Heart left ventricle (tissue), 13 donors: ENCODE results near the gene RNF144B.

ENCODE experiments used
- POLR2A ChIP-seq, 2 donors: fragments of 450-650 bp; IDR thresholded peaks; one replicate each; pipeline ENCODE4 v1.6.1; 2017; ENCODE audit warnings: antibody characterized with exemption in 2 of 2, mild to moderate bottlenecking in 2 of 2, moderate library complexity in 2 of 2
- TF ChIP-seq, protein P1 (sequence below), 12 donors: fragments of 200-600 bp; sonication (generic) in 4 of 12; IDR thresholded peaks; one replicate each; pipeline versions ENCODE4 v1.5.0 to v1.8.0; 2018 to 2022; ENCODE audit warnings: antibody characterized with exemption in 12 of 12, mild to moderate bottlenecking in 5 of 12
- donor health status: ischemic (EF 13 %, LVEDD 7.1; RV severe dilation, severe dysfunction).
- donor health status: DM: no; HTN: yes; CAD: no.
- donor health status: DM: no; HTN: no; CAD: no.
- donor health status: ischemic (EF 25% LVEDD 6.9; RV normal size, moderate dysfunction).
- donor health status: ischemic (EF 25% LVEDD 5.7; RV mildly dilated, moderate dysfunction).
- donor health status: ischemic (EF 35%, LVEDD 5.7; RV mildly dilated, moderate dysfunction).
- donor health status: nonischemic (EF 11% LVEDD 7.7; RV severe dilation, severe dysfunction).
- donor health status: DM: yes; HTN: yes; CAD: no.
- donor health status: PGD.
- donor health status: ischemic (EF 29% LVEDD 5.4; RV normal size, mild dysfunction).
- donor health status: nonischemic (EF 23%, LVEDD 6.1; RV moderate dilation, normal function).

GRCh38 chr6:18352001-18352400 is 35.1 kb upstream of the RNF144B start:
- TF ChIP-seq, protein P1, sequence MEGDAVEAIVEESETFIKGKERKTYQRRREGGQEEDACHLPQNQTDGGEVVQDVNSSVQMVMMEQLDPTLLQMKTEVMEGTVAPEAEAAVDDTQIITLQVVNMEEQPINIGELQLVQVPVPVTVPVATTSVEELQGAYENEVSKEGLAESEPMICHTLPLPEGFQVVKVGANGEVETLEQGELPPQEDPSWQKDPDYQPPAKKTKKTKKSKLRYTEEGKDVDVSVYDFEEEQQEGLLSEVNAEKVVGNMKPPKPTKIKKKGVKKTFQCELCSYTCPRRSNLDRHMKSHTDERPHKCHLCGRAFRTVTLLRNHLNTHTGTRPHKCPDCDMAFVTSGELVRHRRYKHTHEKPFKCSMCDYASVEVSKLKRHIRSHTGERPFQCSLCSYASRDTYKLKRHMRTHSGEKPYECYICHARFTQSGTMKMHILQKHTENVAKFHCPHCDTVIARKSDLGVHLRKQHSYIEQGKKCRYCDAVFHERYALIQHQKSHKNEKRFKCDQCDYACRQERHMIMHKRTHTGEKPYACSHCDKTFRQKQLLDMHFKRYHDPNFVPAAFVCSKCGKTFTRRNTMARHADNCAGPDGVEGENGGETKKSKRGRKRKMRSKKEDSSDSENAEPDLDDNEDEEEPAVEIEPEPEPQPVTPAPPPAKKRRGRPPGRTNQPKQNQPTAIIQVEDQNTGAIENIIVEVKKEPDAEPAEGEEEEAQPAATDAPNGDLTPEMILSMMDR (IDR thresholded peaks at IDR 0.05) = no peak
- no peak for TF ChIP-seq POLR2A (IDR thresholded peaks at IDR 0.05)
